Right lobe of liver (tissue), 4 donors: ENCODE measurements around the gene POU5F1.

ENCODE experiments used
- CTCF ChIP-seq, 4 donors: fragments of 200-600 bp in 3 of 4; fragments of 450-650 bp in 1 of 4; IDR thresholded peaks; one replicate each; pipeline versions ENCODE4 v1.5.1 to v1.8.0; 2016 to 2022; ENCODE audit warnings: antibody characterized with exemption in 4 of 4, mild to moderate bottlenecking in 2 of 4
- POLR2A ChIP-seq: fragments of 450-650 bp; IDR thresholded peaks from one replicate; pipeline ENCODE4 v1.6.1; 2017; ENCODE audit warnings: antibody characterized with exemption, mild to moderate bottlenecking
- donor health status: DM: no; HTN: no; CAD: no.
- donor health status: DM: no; HTN: no; CAD: no.
- donor health status: DM: no; HTN: yes; CAD: no.

GRCh38 chr6:31125162-31125561 lies 45.3 kb downstream of the POU5F1 start:
- TF ChIP-seq CTCF (IDR thresholded peaks at IDR 0.05) (no peak), POLR2A (no peak)
